ENCODE data around the gene NDUFC1.
"Not testable (repeated sequence)": the region's sequence is repeated elsewhere in the genome, so short reads cannot be mapped to it uniquely, and the experiment has no call there.

Gene NDUFC1

GRCh38 chr4:139255581-139255980, 46.7 kb downstream of the NDUFC1 start:
- not testable (repeated sequence) for H3K36me3 ChIP-seq (ENCODE audit: control insufficient read depth, insufficient read depth, low read length); H3K27me3 ChIP-seq (replicated peaks; ENCODE audit: control insufficient read depth, insufficient read depth, low read length, poor library complexity, severe bottlenecking); DNase-seq; H3K4me1 ChIP-seq (ENCODE audit: control insufficient read depth, insufficient read depth, low read length, poor library complexity, severe bottlenecking); H3K27ac ChIP-seq (ENCODE audit: insufficient read depth, low read length, poor library complexity, severe bottlenecking); H3K4me3 ChIP-seq (ENCODE audit: insufficient read depth, low read depth, low read length, poor library complexity, severe bottlenecking); H3K9me3 ChIP-seq (ENCODE audit: control insufficient read depth, low read length)

GRCh38 chr4:139253713-139254112, 48.6 kb downstream of the NDUFC1 start:
- Histone ChIP-seq H3K4me3 (ENCODE audit: insufficient read depth, low read depth, low read length, poor library complexity, severe bottlenecking) (no peak overlapping the region), H3K9me3 (ENCODE audit: control insufficient read depth, low read length) (no peaks in the 10 kb centered on the region), H3K4me1 (ENCODE audit: control insufficient read depth, insufficient read depth, low read length, poor library complexity, severe bottlenecking) (no peaks in the 10 kb centered on the region), H3K27ac (ENCODE audit: insufficient read depth, low read length, poor library complexity, severe bottlenecking) (no peak overlapping the region), H3K27me3 (replicated peaks; ENCODE audit: control insufficient read depth, insufficient read depth, low read length, poor library complexity, severe bottlenecking) (no peaks in the 10 kb centered on the region), H3K36me3 (ENCODE audit: control insufficient read depth, insufficient read depth, low read length) (no peaks in the 10 kb centered on the region)
- DNase-seq = no peak

GRCh38 chr4:139253046-139253445, 49.2 kb downstream of the NDUFC1 start:
- H3K36me3 ChIP-seq (ENCODE audit: control insufficient read depth, insufficient read depth, low read length) = no peaks in the 10 kb centered on the region

GRCh38 chr4:139247700-139248238, 54.5 kb downstream of the NDUFC1 start:
- no peak for DNase-seq

More at GRCh38 chr4:139253046-139253445, 49.2 kb downstream of the NDUFC1 start:
- Histone ChIP-seq H3K4me1 (ENCODE audit: control insufficient read depth, insufficient read depth, low read length, poor library complexity, severe bottlenecking) (no peaks in the 10 kb centered on the region), H3K27ac (ENCODE audit: insufficient read depth, low read length, poor library complexity, severe bottlenecking) (no peak overlapping the region), H3K4me3 (ENCODE audit: insufficient read depth, low read depth, low read length, poor library complexity, severe bottlenecking) (no peak overlapping the region), H3K27me3 (replicated peaks; ENCODE audit: control insufficient read depth, insufficient read depth, low read length, poor library complexity, severe bottlenecking) (no peaks in the 10 kb centered on the region), H3K9me3 (ENCODE audit: control insufficient read depth, low read length) (no peaks in the 10 kb centered on the region)
- no peak for DNase-seq

DNA sequence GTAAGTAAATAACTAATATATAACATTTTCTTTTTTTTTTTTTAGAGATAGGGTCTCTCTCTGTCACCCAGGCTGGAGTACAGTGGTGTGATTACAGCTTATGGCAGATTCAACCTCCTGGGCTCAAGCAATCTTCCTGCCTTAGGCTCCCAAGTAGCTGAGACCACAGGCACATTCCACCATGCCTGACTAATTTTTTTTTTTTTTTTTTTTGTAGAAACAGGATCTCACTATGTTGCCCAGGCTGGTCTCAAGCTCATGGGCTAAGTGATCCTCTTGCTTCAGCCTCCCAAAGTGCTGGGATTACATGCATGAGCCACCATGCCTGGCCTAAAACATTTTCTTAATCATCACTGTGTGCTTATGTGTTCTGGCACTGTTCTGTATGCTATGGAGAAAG, 55.0 kb downstream of the NDUFC1 start:
- no peaks in the 10 kb centered on the region for H3K36me3 ChIP-seq (ENCODE audit: control insufficient read depth, insufficient read depth, low read length)
- no peaks in the 10 kb centered on the region for H3K4me1 ChIP-seq (ENCODE audit: control insufficient read depth, insufficient read depth, low read length, poor library complexity, severe bottlenecking)
- no peak overlapping the region for H3K27ac ChIP-seq (ENCODE audit: insufficient read depth, low read length, poor library complexity, severe bottlenecking)
- no peak overlapping the region for H3K4me3 ChIP-seq (ENCODE audit: insufficient read depth, low read depth, low read length, poor library complexity, severe bottlenecking)
- H3K27me3 ChIP-seq (replicated peaks; ENCODE audit: control insufficient read depth, insufficient read depth, low read length, poor library complexity, severe bottlenecking) = no peaks in the 10 kb centered on the region
- no peaks in the 10 kb centered on the region for H3K9me3 ChIP-seq (ENCODE audit: control insufficient read depth, low read length)
- DNase-seq = no peak

More at GRCh38 chr4:139247700-139248238, 54.5 kb downstream of the NDUFC1 start:
- Histone ChIP-seq H3K36me3 (ENCODE audit: control insufficient read depth, insufficient read depth, low read length) (no peaks in the 10 kb centered on the region), H3K27ac (ENCODE audit: insufficient read depth, low read length, poor library complexity, severe bottlenecking) (no peak overlapping the region), H3K4me1 (ENCODE audit: control insufficient read depth, insufficient read depth, low read length, poor library complexity, severe bottlenecking) (no peaks in the 10 kb centered on the region), H3K4me3 (ENCODE audit: insufficient read depth, low read depth, low read length, poor library complexity, severe bottlenecking) (no peak overlapping the region), H3K27me3 (replicated peaks; ENCODE audit: control insufficient read depth, insufficient read depth, low read length, poor library complexity, severe bottlenecking) (no peaks in the 10 kb centered on the region), H3K9me3 (ENCODE audit: control insufficient read depth, low read length) (no peaks in the 10 kb centered on the region)

DNA sequence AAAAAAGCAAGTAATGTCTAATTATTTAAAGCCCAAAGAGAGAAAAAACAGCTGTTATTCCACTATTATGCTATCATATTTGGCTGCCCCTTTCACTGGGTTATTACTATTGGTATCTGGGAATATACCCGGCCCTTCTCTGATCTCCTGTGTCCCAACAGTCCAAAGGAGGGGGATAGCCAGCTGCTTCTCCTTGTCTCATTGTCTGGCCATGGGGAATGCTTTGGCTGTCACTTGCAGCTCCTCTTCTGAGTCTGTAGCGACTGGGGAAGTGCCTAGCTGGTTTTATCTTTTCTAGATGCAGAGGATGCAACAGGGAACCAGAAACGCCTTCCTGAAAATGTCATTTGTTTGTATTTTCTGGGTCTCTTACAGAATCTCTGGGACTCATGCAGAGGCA, 56.1 kb downstream of the NDUFC1 start:
- Histone ChIP-seq H3K4me1 (ENCODE audit: control insufficient read depth, insufficient read depth, low read length, poor library complexity, severe bottlenecking) (no peaks in the 10 kb centered on the region), H3K27me3 (replicated peaks; ENCODE audit: control insufficient read depth, insufficient read depth, low read length, poor library complexity, severe bottlenecking) (no peaks in the 10 kb centered on the region), H3K9me3 (ENCODE audit: control insufficient read depth, low read length) (no peaks in the 10 kb centered on the region), H3K4me3 (ENCODE audit: insufficient read depth, low read depth, low read length, poor library complexity, severe bottlenecking) (no peak overlapping the region), H3K27ac (ENCODE audit: insufficient read depth, low read length, poor library complexity, severe bottlenecking) (no peak overlapping the region), H3K36me3 (ENCODE audit: control insufficient read depth, insufficient read depth, low read length) (no peaks in the 10 kb centered on the region)
- no peak for DNase-seq

DNA sequence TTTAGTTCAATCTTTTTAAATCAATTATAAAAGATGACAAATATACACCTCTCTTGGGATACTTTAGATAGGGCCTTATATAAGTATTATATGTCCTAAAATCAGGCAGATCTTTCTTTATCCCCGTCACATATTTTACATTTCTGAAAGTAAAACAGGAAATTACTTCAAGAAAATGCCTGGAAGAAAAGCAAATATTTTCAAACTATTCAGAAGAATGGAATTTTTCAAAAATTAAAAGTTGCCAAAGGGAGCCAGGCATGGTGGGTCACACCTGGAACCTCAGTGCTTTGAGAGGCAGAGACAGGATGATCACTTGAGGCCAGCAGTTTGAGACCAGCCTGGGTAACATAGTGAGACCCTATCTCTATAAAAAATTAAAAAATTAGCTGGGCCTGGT, 56.7 kb downstream of the NDUFC1 start:
- H3K27me3 ChIP-seq (replicated peaks; ENCODE audit: control insufficient read depth, insufficient read depth, low read length, poor library complexity, severe bottlenecking) = no peaks in the 10 kb centered on the region
- H3K36me3 ChIP-seq (ENCODE audit: control insufficient read depth, insufficient read depth, low read length) = no peaks in the 10 kb centered on the region
- no peaks in the 10 kb centered on the region for H3K9me3 ChIP-seq (ENCODE audit: control insufficient read depth, low read length)
- no peaks in the 10 kb centered on the region for H3K4me1 ChIP-seq (ENCODE audit: control insufficient read depth, insufficient read depth, low read length, poor library complexity, severe bottlenecking)
- H3K27ac ChIP-seq (ENCODE audit: insufficient read depth, low read length, poor library complexity, severe bottlenecking) = no peak overlapping the region
- DNase-seq = no peak
- no peak overlapping the region for H3K4me3 ChIP-seq (ENCODE audit: insufficient read depth, low read depth, low read length, poor library complexity, severe bottlenecking)

DNA sequence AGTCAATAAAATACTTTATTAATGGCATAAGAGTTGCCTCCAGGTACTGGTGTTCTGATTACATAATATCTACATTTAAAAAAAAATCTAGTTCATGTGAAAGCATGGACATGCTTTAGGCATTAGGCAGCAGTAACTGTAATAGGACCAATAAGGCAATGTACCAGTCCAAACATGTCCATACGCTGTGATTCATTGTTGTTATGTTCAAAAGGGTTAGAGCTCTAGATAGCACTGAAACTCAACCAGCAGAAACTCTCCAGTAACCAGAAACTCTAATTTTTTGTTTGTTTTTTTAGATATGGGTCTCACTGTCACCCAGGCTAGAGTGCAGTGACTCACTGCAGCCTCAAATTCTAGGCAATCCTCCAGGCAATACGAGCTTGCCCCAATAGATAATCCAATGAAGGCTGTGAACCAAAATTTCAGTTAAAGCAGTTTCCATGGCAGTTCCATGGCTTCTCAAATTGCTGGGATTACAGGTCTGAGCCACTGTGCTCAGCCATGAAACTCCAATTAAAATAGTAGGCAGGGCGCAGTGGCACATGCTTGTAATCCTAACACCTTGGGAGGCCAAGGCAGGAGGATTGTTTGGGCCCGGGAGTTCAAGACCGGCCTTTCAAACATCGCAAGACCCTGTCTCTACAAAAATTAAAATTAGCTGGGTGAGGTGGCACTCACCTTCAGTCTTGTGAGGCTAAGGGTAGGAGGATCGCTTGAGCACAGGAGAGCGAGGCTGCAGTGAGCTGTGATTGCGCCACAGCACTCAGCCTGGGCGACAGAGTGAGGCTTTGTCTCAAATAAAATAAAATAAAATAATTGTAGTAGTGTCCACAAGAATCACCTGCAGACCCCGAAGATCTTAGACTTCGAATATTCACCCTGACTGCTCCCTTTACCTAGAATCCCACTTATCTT, 58.6 kb downstream of the NDUFC1 start:
- Histone ChIP-seq H3K27me3 (replicated peaks; ENCODE audit: control insufficient read depth, insufficient read depth, low read length, poor library complexity, severe bottlenecking) (no peaks in the 10 kb centered on the region), H3K27ac (ENCODE audit: insufficient read depth, low read length, poor library complexity, severe bottlenecking) (no peak overlapping the region), H3K4me3 (ENCODE audit: insufficient read depth, low read depth, low read length, poor library complexity, severe bottlenecking) (no peak overlapping the region), H3K36me3 (ENCODE audit: control insufficient read depth, insufficient read depth, low read length) (no peaks in the 10 kb centered on the region), H3K9me3 (ENCODE audit: control insufficient read depth, low read length) (no peaks in the 10 kb centered on the region), H3K4me1 (ENCODE audit: control insufficient read depth, insufficient read depth, low read length, poor library complexity, severe bottlenecking) (no peaks in the 10 kb centered on the region)
- DNase-seq = no peak

DNA sequence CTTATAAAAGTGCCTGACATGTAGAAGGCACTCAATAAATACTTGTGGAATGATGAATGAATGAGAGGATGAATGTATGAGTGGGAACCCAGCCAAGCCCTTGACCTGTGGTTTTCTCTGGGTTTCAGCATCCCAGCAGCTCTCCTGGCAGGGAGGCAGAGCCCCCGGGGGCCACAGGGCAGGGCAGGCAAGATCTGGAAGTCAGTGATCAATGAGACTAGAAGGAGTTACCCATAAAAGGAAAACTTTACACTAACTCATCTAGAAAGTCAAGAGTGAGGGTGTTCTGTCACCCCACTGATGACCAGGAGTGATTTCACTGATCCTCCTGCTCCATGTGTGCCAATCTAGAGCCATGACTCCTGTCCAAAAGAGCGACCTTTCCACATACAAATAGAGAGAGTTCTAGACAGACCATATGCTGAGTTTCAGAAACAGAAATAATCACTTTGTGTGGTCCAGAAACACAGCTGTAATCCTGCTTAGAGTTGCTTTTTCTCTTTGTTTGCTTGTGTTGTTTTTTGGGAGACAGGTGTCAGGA, 59.7 kb downstream of the NDUFC1 start:
- Histone ChIP-seq H3K36me3 (ENCODE audit: control insufficient read depth, insufficient read depth, low read length) (no peaks in the 10 kb centered on the region), H3K27ac (ENCODE audit: insufficient read depth, low read length, poor library complexity, severe bottlenecking) (no peak overlapping the region), H3K27me3 (replicated peaks; ENCODE audit: control insufficient read depth, insufficient read depth, low read length, poor library complexity, severe bottlenecking) (no peaks in the 10 kb centered on the region), H3K4me3 (ENCODE audit: insufficient read depth, low read depth, low read length, poor library complexity, severe bottlenecking) (no peak overlapping the region), H3K4me1 (ENCODE audit: control insufficient read depth, insufficient read depth, low read length, poor library complexity, severe bottlenecking) (no peaks in the 10 kb centered on the region), H3K9me3 (ENCODE audit: control insufficient read depth, low read length) (no peaks in the 10 kb centered on the region)
- no peak for DNase-seq

- Histone ChIP-seq H3K36me3 (ENCODE audit: control insufficient read depth, insufficient read depth, low read length) (no peaks in the 10 kb centered on the region), H3K27ac (ENCODE audit: insufficient read depth, low read length, poor library complexity, severe bottlenecking) (no peak overlapping the region), H3K9me3 (ENCODE audit: control insufficient read depth, low read length) (no peaks in the 10 kb centered on the region), H3K27me3 (replicated peaks; ENCODE audit: control insufficient read depth, insufficient read depth, low read length, poor library complexity, severe bottlenecking) (no peaks in the 10 kb centered on the region), H3K4me1 (ENCODE audit: control insufficient read depth, insufficient read depth, low read length, poor library complexity, severe bottlenecking) (no peaks in the 10 kb centered on the region), H3K4me3 (ENCODE audit: insufficient read depth, low read depth, low read length, poor library complexity, severe bottlenecking) (no peak overlapping the region)
- no peak for DNase-seq
Measured at GRCh38 chr4:139241784-139242151, 60.5 kb downstream of the NDUFC1 start.

Measured in effector memory CD4-positive, alpha-beta T cell (primary cell).